ENCODE results near the gene HOXB8. TPM values are rescaled to one million over a fixed set of nuclear protein-coding genes. Genes with fewer than 3 reads are reported as not detected.

Gene HOXB8
- total and polyA plus RNA-seq, 10 of the 15 experiments (the other 5 are each of a cell fraction or from before 2014, with no cell fraction given) = 0.21 TPM; not detected in 9

GRCh38 chr17:48605409-48605919, 9.6 kb downstream of the HOXB8 start (continued):
- no peak for TF ChIP-seq SKIL (IDR thresholded peaks at IDR 0.05; ENCODE audit: low read depth, poor library complexity, severe bottlenecking)

DNA sequence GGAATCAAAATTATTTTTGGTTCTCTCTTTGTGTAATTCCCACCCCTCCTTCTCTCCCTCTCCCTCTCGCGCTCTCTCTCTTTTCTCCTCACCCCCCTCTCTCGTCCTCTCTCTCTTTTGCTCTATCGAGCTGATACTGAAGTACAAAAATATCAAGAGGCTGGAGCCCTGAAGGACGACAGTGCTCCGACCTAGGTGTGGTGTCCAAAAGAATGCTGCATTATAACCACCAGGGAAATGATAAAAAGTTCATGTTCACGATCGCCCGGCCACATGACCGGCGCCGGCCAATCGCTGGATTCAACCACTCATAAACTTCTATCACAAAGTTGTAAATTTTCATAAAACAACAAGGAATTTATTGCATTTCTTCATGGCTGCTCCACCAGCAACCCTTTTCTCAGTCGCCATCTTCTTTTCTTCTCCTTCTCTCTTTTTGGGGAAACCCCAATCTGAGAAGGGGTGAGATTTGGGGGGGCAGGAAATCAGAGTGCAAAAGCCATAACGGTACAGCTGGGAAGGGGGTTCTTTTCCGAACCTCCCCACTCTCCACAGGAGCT, 10.2 kb downstream of the HOXB8 start, which contains the start of gene HOXB6:
Gene HOXB6, minus strand, starts transcription at position 217 of the 560 bp plus-strand sequence. CDS start 6,836 bp downstream, outside the sequence.
- no peak within 1 kb of the TSS for H3K9ac ChIP-seq (ENCODE audit: control insufficient read depth, insufficient read depth, low read length)
- POLR2A ChIA-PET = interaction anchor here (0.7 kb wide), 1 partner anchor 865 kb away, joined by 6 read pairs; no protein-coding TSS in a partner anchor
- H3K27ac ChIP-seq (ENCODE audit: control insufficient read depth, insufficient read depth) = no peak within 1 kb of the TSS
- no peak within 1 kb of the TSS for H3K4me3 ChIP-seq
- H3K4me2 ChIP-seq (ENCODE audit: control insufficient read depth, insufficient read depth) = no peak within 1 kb of the TSS
- peaks cover 9 to 13% of the 10 kb centered on the region in 2 experiments for H3K27me3 ChIP-seq (replicated peaks in 1 of 2; ENCODE audit: control insufficient read depth in 2 of 2, insufficient read depth in 2 of 2, low read length in 1 of 2)
- CTCF ChIA-PET = interaction anchor here (2.3 kb wide), 1 partner anchor 346 kb away, joined by 6 read pairs; no protein-coding TSS in a partner anchor
- H4K20me1 ChIP-seq (ENCODE audit: control insufficient read depth, insufficient read depth) = no peaks in the 10 kb centered on the region
- no TSS peak for BruUV-seq (replicated peaks)
- RAD21 ChIA-PET (ENCODE audit: unreplicated experiment) = interaction anchor here (0.6 kb wide), 1 partner anchor 13 kb away, joined by 3 read pairs; no protein-coding TSS in a partner anchor
- ATAC-seq (no peak), DNase-seq (ENCODE audit: low read depth, low spot score) (no peak), FAIRE-seq (no peak)
- peaks cover 3% of the 10 kb centered on the region for H3K4me1 ChIP-seq (ENCODE audit: control insufficient read depth, insufficient read depth, low read length)
- WGBS (ENCODE audit: insufficient coverage, insufficient replicate concordance, low lambda C conversion rate, missing lambda C conversion rate) = 1% methylated on average over 16 of the region's 16 CpGs
- H3K79me2 ChIP-seq (ENCODE audit: control insufficient read depth, insufficient read depth, low read length) = no peaks in the 10 kb centered on the region
- intact Hi-C loops (cut with micrococcal nuclease; ENCODE audit: unreplicated experiment) (no loop called here), in situ Hi-C loops (cut with MboI) (no loop called here)
- no peaks in the 10 kb centered on the region for H3K9me3 ChIP-seq (replicated peaks; ENCODE audit: control insufficient read depth, insufficient read depth, low read length)
- TF ChIP-seq STAT3 (IDR thresholded peaks at IDR 0.05; ENCODE audit: low read depth, low read length) (no peak), MXI1 (IDR thresholded peaks at IDR 0.05; ENCODE audit: low read depth, low read length) (no peak), NFYB (IDR thresholded peaks at IDR 0.05; ENCODE audit: insufficient read depth, low read depth, low read length) (0 out of 2 replicates have a peak, but pooled peaks have one; percentile 7), EGR1 (IDR thresholded peaks at IDR 0.05; ENCODE audit: borderline replicate concordance in 1 of 2, low read depth in 2 of 2, low read length in 2 of 2) (no peak)
- SMC1A ChIA-PET (ENCODE audit: uncharacterized antibody, unreplicated experiment) = interaction anchor here (0.6 to 0.8 kb wide), 2 partner anchors 8 to 1689 kb away, joined by 3 read pairs; no protein-coding TSS in a partner anchor
- H3K36me3 ChIP-seq (ENCODE audit: control insufficient read depth in 2 of 2, insufficient read depth in 2 of 2, low read length in 1 of 2) = no peaks in the 10 kb centered on the region
- no peak within 1 kb of the TSS for H2AFZ ChIP-seq (ENCODE audit: control insufficient read depth, low read depth, low read length)
